Peyer's patch (tissue), 4 donors: Measurements from ENCODE around the gene SLC4A1. TPM values are rescaled to one million over a fixed set of nuclear protein-coding genes. Genes with fewer than 3 reads are reported as not detected.

Experiments
- DNase-seq, 3 donors: peaks; one replicate each; pipeline ENCODE4 v3.0.0-alpha.2; 2017 to 2019
- H3K27ac ChIP-seq, 4 donors: fragments of 200-600 bp; sonication (generic); one replicate each; pipeline ENCODE4 v1.5.1; 2016 to 2019
- H3K27me3 ChIP-seq, 2 donors: fragments of 200-600 bp; sonication (generic); one replicate each; pipeline ENCODE4 v1.5.1; 2019
- H3K36me3 ChIP-seq, 3 donors: fragments of 200-600 bp; sonication (generic); one replicate each; pipeline ENCODE4 v1.5.1; 2016 to 2019
- H3K4me1 ChIP-seq, 4 donors: fragments of 200-600 bp; sonication (generic); one replicate each; pipeline ENCODE4 v1.5.1; 2016 to 2019
- H3K4me3 ChIP-seq, 4 donors: fragments of 200-600 bp; sonication (generic); 1 replicate in 3 of 4; 2 replicates in 1 of 4; pipeline ENCODE4 v1.5.1; 2016 to 2019; ENCODE audit warnings: mild to moderate bottlenecking in 1 of 4
- H3K9me3 ChIP-seq, 4 donors: fragments of 200-600 bp; sonication (generic); one replicate each; pipeline ENCODE4 v1.5.1; 2016 to 2019; ENCODE audit warnings: mild to moderate bottlenecking in 1 of 4
- CTCF ChIP-seq, 6 experiments: fragments of 450-650 bp in 4 of 6; fragments of 200-600 bp in 2 of 6; sonication (generic) in 1 of 6; IDR thresholded peaks; one replicate each; pipeline ENCODE4 v1.5.1; 2017 to 2019; ENCODE audit warnings: antibody characterized with exemption in 6 of 6, mild to moderate bottlenecking in 3 of 6, moderate library complexity in 1 of 6
- POLR2A ChIP-seq, 2 donors: fragments of 450-650 bp; IDR thresholded peaks; one replicate each; pipeline ENCODE4 v1.5.1; 2017; ENCODE audit warnings: antibody characterized with exemption in 2 of 2, mild to moderate bottlenecking in 2 of 2, moderate library complexity in 2 of 2
- total RNA-seq, 4 donors: library from RNA; depleted of rRNA; stranded (reverse); fragments of >200 nt; gene quantifications; one replicate each; pipeline ENCODE4 v1.1.0, GENCODE V29; 2016

SLC4A1 gene
- total RNA-seq, 4 donors from 2014 or later: not detected

GRCh38 chr17:44260296-44260695, 7.6 kb downstream of the SLC4A1 start:
- Histone ChIP-seq H3K4me1 (no peaks in the 10 kb centered on the region), H3K27me3 (no peaks in the 10 kb centered on the region)
- no peak for TF ChIP-seq CTCF (IDR thresholded peaks at IDR 0.05)
- no peak for TF ChIP-seq POLR2A (IDR thresholded peaks at IDR 0.05)

DNA sequence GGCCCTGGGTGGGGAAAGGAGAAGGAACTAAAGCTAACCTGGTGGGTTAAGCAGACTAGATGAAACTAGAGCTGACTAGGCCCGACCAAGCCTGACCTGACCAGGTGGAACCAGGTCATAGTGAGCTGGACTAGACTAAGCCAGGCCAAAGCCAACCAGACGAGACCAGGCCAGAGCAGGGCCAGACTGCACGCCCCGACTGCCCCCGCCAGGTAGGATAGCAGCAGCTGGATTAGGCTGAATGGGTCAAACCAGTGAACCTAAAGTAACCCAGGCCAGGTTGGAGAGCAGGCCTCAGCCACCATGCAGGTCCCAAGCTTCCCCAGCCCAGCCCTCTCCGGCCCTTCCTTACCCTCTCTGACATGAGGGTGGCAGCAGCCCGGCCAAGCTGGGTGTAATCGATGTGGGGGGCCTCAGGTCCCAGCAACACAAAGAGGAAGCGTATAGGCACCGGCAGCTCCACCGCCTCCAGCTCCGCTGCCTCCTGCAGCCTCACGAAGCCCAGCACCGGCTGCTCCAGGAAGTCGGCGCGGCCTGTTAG, 9.1 kb downstream of the SLC4A1 start:
- Histone ChIP-seq H3K9me3 (no peaks in the 10 kb centered on the region), H3K4me3 (no peak overlapping the region), H3K27me3 (no peaks in the 10 kb centered on the region), H3K36me3 (no peaks in the 10 kb centered on the region), H3K27ac (no peak overlapping the region), H3K4me1 (no peaks in the 10 kb centered on the region)
- TF ChIP-seq POLR2A (IDR thresholded peaks at IDR 0.05): no peak
- TF ChIP-seq CTCF (IDR thresholded peaks at IDR 0.05): no peak
- no peak for DNase-seq

More at GRCh38 chr17:44260296-44260695, 7.6 kb downstream of the SLC4A1 start:
- no peak overlapping the region for H3K4me3 ChIP-seq
- H3K9me3 ChIP-seq: no peaks in the 10 kb centered on the region
- DNase-seq: no peak
- H3K27ac ChIP-seq: no peak overlapping the region
- no peaks in the 10 kb centered on the region for H3K36me3 ChIP-seq

- no peak for DNase-seq
- no peaks in the 10 kb centered on the region for H3K9me3 ChIP-seq
Observed at GRCh38 chr17:44257815-44258760, 9.8 kb downstream of the SLC4A1 start.

DNA sequence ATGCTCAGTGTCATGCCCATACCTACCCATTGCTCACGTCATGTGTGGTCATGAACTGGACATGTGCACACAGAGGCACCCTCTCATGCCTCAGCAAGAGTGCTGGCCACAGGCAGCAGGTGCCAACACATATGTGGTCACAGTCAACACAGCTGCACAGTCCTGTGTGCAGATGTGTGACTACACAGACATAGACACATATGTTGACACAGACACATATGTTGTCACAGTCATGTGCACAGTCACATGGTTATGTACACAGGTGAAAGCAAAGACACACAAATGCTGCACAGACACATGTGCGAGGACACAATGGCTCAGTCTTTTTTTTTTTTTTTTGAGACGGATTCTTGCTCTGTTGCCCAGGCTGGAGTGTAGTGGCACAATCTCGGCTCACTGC, 11.3 kb downstream of the SLC4A1 start:
- H3K4me1 ChIP-seq: no peaks in the 10 kb centered on the region
- no peaks in the 10 kb centered on the region for H3K9me3 ChIP-seq
- no peaks in the 10 kb centered on the region for H3K36me3 ChIP-seq
- DNase-seq: no peak
- no peak overlapping the region for H3K27ac ChIP-seq
- H3K4me3 ChIP-seq: no peak overlapping the region
- no peaks in the 10 kb centered on the region for H3K27me3 ChIP-seq
- no peak for TF ChIP-seq CTCF (IDR thresholded peaks at IDR 0.05)
- TF ChIP-seq POLR2A (IDR thresholded peaks at IDR 0.05): no peak

More at GRCh38 chr17:44257815-44258760, 9.8 kb downstream of the SLC4A1 start:
- no peaks in the 10 kb centered on the region for H3K4me1 ChIP-seq
- H3K36me3 ChIP-seq: no peaks in the 10 kb centered on the region
- H3K27me3 ChIP-seq: no peaks in the 10 kb centered on the region
- no peak overlapping the region for H3K27ac ChIP-seq
- TF ChIP-seq CTCF (IDR thresholded peaks at IDR 0.05) (no peak), POLR2A (IDR thresholded peaks at IDR 0.05) (no peak)
- no peak overlapping the region for H3K4me3 ChIP-seq

DNA sequence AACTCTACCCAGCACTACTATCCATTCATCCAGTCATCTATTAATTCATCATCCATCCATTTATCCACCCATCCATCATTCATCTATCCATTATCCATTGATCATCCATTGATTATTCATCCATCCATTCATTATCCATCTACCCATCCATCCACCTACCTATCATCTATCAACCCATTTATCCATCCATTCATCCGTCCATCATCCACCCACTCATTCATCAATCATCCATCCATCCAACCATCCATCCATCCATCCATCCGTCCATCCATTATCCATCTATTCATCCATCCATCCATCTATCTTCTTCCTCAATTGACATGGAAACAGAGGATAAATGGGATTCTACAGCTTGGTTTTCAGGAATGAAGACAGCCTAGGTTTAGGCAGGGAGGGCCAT, 12.0 kb downstream of the SLC4A1 start:
- DNase-seq: no peak

More for the DNA sequence above, 12.0 kb downstream of the SLC4A1 start:
- no peaks in the 10 kb centered on the region for H3K4me1 ChIP-seq
- TF ChIP-seq POLR2A (IDR thresholded peaks at IDR 0.05) (no peak), CTCF (IDR thresholded peaks at IDR 0.05) (no peak)
- H3K9me3 ChIP-seq: no peaks in the 10 kb centered on the region
- H3K27ac ChIP-seq: no peak overlapping the region
- H3K4me3 ChIP-seq: no peak overlapping the region
- no peaks in the 10 kb centered on the region for H3K36me3 ChIP-seq
- no peaks in the 10 kb centered on the region for H3K27me3 ChIP-seq
